GM19239 (cell line): ENCODE data around the gene BLTP1.

Experiments used
- DNase-seq: peaks from one replicate; pipeline ENCODE4 v3.0.0; 2011; ENCODE audit warnings: low spot score; ENCODE audit not compliant: insufficient read length
- FAIRE-seq: peaks from 2 replicates; lab custom pipeline; 2011; peaks lifted over from hg19 to GRCh38; lab: Jason Lieb, UNC

BLTP1 gene

DNA sequence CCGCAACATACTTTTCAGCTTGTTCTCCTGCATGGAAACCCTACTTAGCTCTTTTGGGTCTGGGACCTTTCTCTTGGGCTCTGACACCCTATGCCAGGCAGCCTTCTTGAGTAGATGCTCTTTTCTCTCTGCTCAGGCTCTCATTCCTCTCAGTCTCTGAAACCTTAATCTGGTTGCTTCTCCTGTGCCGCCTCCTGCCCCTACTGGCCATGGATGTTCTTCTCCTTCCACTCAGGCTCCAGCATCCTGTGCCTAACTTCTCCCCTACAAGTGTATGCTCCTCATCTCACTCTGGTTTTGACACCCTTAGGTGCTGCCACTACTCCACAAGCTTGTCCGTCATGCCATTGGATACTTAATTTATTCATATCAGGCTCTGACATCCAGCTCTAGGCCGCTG, 15.2 kb downstream of the BLTP1 start:
- DNase-seq: no peak
- no peak for FAIRE-seq

DNA sequence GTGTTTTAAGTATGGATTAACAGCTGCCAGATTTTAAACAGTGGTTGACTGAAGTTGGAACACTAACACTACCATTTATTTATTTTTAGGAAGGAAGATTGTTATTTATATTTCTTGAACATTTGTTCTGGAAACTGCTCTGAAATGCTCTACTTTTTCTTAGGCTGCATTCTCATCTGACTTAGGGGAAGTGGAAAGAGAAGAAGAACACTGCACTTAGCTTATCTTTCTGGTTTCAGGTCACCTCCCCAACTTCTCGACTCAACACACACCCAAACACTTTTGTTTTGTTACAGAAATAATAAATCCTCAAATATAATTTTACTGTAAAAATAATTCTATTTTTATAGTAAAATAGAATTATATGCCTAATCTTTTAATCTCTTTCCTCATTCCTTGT, 18.6 kb downstream of the BLTP1 start:
- FAIRE-seq: no peak
- DNase-seq: no peak

DNA sequence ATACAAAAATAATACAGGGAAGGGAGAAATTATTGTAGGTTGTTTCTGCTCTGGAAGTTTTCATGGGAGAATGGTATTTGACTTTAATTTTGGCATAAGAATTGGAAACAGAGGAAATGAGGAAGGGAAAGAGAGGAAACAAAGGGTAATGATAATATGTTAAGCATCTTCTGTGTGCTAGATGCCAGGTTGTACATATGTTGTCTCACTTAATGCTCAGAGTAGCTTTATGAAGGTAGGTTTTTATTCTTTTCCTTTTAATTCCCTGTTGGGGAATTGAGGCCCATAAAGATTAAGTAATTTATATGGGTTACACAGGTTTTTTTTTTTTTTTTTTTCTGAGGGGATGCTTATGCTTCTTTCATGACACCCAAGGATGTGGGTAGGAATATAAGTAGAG, 19.2 kb downstream of the BLTP1 start:
- no peak for FAIRE-seq

DNA sequence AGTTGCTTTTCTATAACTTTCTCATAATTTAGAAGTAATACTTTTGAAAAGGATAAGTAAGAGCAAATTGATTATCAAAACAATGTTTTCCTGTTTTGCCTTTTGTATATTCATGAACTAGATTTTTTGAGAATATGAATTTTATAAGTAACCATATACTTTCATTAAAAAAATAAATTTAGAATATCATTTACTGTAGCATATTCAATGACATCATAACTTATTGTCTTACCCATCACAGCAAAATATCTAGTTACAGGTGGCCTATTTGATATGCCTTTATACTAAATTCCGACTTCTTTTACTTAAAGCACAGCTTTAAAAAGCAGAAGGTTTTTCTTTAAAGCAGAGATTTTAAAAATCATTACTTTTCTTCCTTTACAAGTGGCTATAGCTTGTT, 20.1 kb downstream of the BLTP1 start:
- DNase-seq: no peak
- no peak for FAIRE-seq

More for the DNA sequence above, 19.2 kb downstream of the BLTP1 start:
- no peak for DNase-seq

DNA sequence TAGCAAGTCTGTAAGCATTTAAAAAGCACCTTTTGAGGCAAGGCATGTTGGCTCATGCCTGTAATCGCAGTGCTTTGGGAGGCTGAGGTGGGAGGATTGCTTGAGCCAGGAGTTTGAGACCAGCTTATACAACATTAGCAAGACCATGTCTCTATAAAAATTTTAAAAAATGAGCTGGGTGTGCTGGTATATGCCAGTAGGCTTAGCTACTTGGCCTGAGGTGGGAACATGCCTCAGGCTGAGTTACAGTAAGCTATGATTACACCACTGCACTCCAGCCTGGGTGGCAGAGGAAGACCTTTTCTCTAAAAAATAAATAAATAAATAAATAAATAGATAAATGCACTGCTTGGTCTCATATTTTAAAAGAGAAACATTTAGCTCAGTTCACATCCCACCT, 26.8 kb downstream of the BLTP1 start:
- FAIRE-seq: no peak
- DNase-seq: no peak

DNA sequence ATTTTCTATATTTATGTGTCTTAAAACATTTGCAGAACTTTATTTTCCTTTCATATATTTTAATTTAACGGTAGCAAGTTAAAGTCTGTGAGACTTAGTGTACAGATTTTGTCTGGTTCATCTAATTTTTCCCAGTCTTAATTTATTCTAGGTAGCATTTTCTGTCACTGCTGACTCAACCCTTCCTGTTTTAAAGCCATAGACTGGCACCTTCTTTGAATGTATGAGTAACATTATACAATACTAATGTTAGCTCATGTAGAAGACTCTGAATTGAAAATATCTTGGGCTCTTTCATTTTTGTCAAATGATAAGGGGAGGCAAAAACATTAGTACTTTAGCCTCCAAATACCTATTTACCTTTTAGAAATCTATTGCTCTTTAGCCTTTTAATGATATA, 43.6 kb downstream of the BLTP1 start:
- DNase-seq (no peak), FAIRE-seq (no peak)
